ENCODE data around the gene RBMY1E.
"Not testable (repeated sequence)": the region's sequence is repeated elsewhere in the genome, so short reads cannot be mapped to it uniquely, and the experiment has no call there.

The RBMY1E gene

GRCh38 chrY:21917932-21918331 lies at the start of gene RBMY1E:
TSS of gene RBMY1E (minus strand) at chrY:21918032. CDS start at chrY:21916054, 1,978 bp downstream.
- not testable (repeated sequence) for DNase-seq (ENCODE audit: low read depth in 2 of 2)

DNA sequence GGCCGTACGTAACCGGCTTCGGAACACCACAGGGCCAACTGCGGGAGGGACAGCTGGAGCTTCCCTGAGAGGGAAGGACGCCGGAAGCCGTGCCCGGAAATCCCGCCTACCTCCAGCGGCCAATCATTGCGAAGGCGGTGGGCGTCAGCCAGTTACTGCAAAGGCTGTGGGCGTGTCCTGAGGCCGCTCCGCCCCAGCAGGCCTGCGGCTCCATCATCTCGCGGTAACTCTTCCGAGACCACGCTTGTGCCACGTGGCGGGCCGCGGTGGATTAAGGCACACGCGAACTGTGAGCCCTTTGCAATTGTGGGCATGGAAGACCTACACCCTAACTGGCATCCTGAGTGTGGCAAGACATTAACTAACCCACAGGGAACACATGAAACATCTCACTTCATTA lies 23.4 kb downstream of the RBMY1E start, which contains the start of gene RBMY1D:
TSS of gene RBMY1D (minus strand) at position 101 of the 400 bp plus-strand sequence. CDS start 2,013 bp downstream, outside the sequence.
- DNase-seq (ENCODE audit: low read depth in 2 of 2): not testable (repeated sequence)

- DNase-seq (ENCODE audit: low read depth in 2 of 2): not testable (repeated sequence)
These were observed 48.3 kb downstream of the RBMY1E start for GRCh38 chrY:21869407-21870076.
